MV-4-11 (cell line): ENCODE results near the gene FNDC3B.

Experiments used
- DNase-seq: peaks from one replicate; lab custom pipeline; 2025; lab: John Stamatoyannopoulos, UW

FNDC3B gene

GRCh38 chr3:172371544-172371943, 332.2 kb downstream of the FNDC3B start:
- DNase-seq = no peak

- no peak for DNase-seq
Measured at GRCh38 chr3:172372895-172373294, 333.5 kb downstream of the FNDC3B start.

GRCh38 chr3:172373912-172374311, 334.5 kb downstream of the FNDC3B start:
- DNase-seq = no peak

GRCh38 chr3:172375206-172375850, 335.9 kb downstream of the FNDC3B start:
- DNase-seq = no peak

GRCh38 chr3:172376402-172376801, 337.0 kb downstream of the FNDC3B start:
- no peak for DNase-seq

GRCh38 chr3:172376881-172377280, 337.5 kb downstream of the FNDC3B start:
- no peak for DNase-seq

- DNase-seq = no peak
Measured at GRCh38 chr3:172378439-172378838, 339.1 kb downstream of the FNDC3B start.

- no peak for DNase-seq
Measured at GRCh38 chr3:172379372-172379771, 340.0 kb downstream of the FNDC3B start.

- DNase-seq = no peak
Measured at GRCh38 chr3:172380632-172381031, 341.3 kb downstream of the FNDC3B start.

- DNase-seq = no peak
Measured at GRCh38 chr3:172383306-172383796, 344.0 kb downstream of the FNDC3B start.

GRCh38 chr3:172384836-172385235, 345.5 kb downstream of the FNDC3B start:
- DNase-seq = no peak

GRCh38 chr3:172387728-172388127, 348.4 kb downstream of the FNDC3B start:
- no peak for DNase-seq

GRCh38 chr3:172388412-172389078, 349.2 kb downstream of the FNDC3B start:
- DNase-seq = no peak

GRCh38 chr3:172390792-172391191, 351.4 kb downstream of the FNDC3B start:
- no peak for DNase-seq

- peak; percentile 51 for DNase-seq
Measured at GRCh38 chr3:172391592-172392302, 352.4 kb downstream of the FNDC3B start.

GRCh38 chr3:172394692-172395091, 355.3 kb downstream of the FNDC3B start:
- no peak for DNase-seq

- DNase-seq = no peak
Measured at GRCh38 chr3:172396400-172396799, 357.0 kb downstream of the FNDC3B start.

- DNase-seq = no peak
Measured at GRCh38 chr3:172397716-172398405, 358.5 kb downstream of the FNDC3B start.

GRCh38 chr3:172398484-172398883, 359.1 kb downstream of the FNDC3B start:
- DNase-seq = no peak

GRCh38 chr3:172402090-172402489, 362.7 kb downstream of the FNDC3B start:
- DNase-seq = no peak

- DNase-seq = no peak
Measured at GRCh38 chr3:172402892-172403643, 363.7 kb downstream of the FNDC3B start.
